Stimulated activated CD8-positive, alpha-beta memory T cell treated with anti-CD3 and anti-CD28 coated beads, Interleukin-15, amount 100 ng/mL, for 24 hours (primary cell): ENCODE measurements around the gene SHLD1.
"Not testable (repeated sequence)": the region's sequence is repeated elsewhere in the genome, so short reads cannot be mapped to it uniquely, and the experiment has no call there.

Source experiments
- DNase-seq: peaks from one replicate; pipeline ENCODE4 v3.0.0-alpha.2; 2020; ENCODE audit warnings: low read depth

Gene SHLD1

DNA sequence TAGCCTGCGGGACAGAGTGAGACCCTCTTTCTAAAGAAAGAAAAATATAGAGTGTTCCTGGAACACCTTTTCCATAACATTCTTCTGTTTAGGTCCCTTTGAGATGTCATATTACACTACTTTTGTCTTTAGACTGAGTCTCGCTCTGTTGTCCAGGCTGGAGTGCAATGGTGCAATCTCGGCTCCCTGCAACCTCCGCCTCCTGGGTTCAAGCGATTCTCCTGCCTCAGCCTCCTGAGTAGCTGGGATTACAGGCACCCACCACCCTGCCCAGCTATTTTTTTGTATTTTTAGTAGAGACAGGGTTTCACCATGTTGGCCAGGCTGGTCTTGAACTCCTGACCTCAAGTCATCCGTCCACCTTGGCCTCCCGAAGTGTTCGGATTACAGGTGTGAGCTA is 31.2 kb downstream of the SHLD1 start:
- not testable (repeated sequence) for DNase-seq

DNA sequence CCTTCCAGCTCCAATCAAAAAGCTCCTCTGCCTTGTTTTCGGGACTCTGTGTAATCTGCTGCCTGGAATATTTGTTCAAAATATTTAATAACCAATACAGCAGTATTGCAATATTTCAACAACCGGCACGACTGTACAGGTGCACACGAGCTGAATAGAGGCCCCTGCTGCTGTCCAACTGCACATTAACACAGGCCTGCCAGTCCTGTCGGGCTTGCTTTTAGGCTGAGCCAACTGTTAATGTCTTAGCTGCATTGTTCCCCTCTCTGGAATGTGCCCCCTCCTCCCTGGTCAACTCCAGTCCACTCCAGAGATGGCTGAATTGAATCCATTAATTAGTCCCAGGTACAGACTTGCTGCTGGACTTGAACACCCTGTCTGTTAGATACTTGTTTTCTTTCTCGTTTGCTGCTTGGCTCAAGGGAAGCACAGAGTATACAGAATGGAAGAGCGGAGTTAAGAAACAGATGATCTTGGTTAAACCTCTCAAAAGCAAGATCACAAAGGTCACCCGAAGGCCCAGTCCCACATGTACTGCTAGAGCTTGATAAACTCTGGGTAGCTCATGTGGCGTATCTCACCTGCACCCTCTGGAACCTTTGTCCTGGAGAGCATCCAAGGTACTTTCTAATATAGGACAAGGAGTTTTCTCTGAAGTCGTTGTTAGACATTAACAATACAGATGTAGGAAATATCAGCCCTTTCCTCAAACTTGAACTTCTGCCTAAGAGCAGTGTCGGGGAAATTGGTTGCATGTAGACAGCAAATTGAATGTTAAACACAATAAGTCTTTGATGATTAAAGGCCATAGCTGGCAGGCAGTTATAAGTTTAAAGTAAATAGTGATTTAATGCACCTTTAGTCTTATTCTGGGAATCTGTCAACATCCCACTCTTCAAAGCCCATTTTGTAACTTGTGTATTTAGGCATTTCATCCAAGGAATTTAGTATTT is 31.9 kb downstream of the SHLD1 start:
- no peak for DNase-seq

DNA sequence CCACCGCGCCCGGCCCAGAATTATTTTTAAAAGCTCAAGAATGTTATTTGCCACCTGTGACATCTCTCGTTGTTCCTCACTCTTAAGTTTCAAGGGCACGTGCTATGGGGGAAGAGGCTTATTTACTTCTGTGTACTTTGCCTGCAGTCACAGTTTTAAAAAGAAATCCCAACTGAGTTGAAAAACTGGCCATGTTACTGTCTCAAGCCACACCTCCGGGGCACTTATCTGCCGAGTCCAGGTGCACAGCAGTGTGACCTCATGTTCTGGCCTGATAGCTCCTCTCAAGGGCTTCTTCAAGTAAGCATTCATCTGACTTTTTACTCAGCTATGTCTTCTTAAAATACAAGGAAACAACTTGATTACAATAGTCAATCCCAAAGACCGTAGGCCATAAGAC is 34.5 kb downstream of the SHLD1 start:
- no peak for DNase-seq

DNA sequence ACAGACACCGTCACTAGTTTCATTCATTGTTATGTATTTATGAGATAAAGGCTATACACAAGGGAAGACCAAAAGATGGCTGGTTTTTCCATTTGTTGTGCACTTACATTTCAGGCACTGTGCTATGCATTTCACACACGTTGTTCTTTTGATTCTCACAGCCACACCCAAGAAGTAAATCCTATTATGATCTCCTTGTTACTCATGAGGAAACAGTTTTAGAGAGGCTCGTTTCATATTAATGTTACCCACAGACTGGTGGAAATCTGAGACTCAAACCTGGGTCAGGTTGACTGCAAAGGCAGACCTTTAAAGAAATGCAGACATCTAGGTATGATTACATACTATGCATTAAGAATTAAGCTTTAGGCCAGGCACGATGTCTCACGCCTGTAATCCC is 34.9 kb downstream of the SHLD1 start:
- no peak for DNase-seq

DNA sequence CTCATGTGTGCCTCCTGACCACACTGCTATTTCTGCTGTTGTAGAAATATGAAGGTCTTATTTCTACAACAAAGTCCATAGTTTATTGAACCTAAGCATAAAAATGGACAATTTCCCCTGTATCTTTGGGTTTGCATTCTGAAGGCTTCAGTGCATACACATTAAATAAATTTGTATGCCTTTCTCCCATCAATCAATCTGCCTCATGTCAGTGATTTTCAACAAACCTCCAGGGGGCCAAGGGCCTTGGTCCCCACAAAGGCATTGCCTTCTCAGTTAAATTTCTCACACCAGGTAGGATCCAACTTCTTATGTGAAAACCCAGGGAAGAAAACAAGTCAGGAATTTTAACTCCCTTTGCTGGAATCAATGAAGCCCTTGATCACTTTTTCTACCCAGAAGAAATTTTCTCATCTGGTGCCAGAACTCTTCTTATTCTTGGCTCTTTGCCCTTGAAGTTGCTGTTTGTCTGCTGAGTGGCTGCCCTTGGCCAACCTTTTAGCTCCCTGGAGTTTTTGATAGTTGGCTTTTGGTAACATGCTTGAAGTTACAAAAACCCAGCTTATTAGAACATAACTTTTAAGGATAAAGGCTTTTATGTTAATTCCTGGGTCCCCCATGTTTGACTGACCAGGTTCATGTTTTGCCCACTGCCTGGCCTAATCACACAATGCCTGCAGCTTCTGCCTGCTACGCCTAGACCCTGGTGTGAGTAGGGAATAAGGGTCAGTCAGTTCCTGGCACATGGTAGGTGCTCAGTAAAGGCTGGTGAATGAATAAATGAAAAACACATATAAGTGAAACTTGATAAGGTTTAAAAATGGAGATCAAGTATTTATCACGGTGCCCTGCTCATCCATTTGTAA is 37.0 kb downstream of the SHLD1 start:
- DNase-seq = no peak

DNA sequence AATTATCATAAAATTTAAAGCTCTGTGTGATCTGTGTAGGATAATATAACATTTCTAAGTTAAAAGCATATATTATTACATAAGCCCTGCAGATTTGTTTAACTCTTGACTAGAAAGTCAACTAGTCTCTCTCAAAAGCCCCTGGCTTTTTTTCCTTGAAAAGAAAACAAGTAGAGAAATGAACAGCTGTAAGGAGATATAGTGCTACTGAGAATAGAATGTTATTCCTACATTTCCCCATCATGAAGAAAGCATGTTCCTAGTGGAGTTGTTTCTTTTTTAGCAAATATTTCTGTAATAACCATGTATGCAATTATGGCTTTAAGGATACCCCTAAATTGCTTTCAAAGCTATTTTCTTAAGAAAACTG is 37.6 kb downstream of the SHLD1 start:
- no peak for DNase-seq

DNA sequence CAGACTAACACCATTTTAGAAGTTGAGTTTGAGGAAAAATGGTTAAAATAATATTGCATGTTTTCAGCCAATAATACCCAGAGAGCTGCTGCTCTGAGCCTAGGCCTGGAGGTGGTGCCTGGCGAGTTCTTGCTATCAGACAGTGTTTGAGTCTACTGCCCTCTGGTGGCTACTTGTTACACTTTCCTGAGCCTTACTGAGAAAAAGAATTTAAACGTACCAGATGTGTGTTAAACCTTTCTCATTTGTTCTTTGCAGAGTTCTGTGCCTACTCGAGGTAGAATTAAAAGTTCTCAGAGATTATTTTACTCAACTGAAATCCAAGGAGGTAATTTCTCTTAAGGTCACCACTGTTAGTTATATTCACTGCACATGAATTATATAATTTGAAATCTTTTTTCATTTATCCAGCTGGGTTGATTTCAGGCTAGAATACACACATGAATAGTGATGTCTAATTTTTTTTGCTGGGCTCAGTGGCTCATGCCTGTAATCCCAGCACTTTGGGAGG is 38.2 kb downstream of the SHLD1 start:
- peak; percentile 14 for DNase-seq

DNA sequence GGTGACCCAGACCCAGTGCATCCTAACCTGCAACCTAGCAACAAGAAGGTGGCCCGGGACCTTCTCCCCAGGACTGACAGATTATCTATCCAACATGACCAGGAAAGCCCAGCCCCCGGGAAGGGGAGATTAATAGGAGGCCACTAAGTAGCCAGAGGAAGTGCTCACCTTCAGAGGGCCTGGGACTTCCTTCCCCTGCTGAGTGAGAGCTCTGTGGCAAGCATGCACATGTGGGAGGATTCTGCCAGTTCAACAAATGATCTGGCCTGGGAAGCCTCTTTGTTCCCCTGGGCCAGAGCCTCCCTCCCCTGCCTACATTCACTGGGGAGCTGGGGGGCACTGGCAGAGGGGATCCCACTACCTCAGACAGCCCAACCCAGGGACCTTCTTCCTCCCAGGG is 39.6 kb downstream of the SHLD1 start:
- no peak for DNase-seq

DNA sequence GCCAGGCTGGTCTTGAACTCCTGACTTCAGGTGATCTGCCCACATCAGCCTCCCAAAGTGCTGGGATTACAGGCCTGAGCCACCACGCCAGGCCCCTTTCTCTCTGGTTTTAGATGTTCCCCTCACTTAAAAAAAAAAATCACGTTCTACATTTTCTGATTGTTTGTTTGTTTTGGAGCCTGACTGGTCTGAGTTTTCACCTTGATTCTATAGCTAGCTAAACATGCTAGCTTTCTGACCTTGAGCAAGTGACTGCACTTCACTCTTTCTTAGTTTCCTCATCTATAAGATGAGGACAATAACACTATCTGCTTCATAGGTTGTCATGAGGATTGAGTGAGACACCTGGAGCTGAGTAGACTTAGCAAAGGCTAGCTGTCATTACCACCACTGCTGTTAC is 43.7 kb downstream of the SHLD1 start:
- no peak for DNase-seq

DNA sequence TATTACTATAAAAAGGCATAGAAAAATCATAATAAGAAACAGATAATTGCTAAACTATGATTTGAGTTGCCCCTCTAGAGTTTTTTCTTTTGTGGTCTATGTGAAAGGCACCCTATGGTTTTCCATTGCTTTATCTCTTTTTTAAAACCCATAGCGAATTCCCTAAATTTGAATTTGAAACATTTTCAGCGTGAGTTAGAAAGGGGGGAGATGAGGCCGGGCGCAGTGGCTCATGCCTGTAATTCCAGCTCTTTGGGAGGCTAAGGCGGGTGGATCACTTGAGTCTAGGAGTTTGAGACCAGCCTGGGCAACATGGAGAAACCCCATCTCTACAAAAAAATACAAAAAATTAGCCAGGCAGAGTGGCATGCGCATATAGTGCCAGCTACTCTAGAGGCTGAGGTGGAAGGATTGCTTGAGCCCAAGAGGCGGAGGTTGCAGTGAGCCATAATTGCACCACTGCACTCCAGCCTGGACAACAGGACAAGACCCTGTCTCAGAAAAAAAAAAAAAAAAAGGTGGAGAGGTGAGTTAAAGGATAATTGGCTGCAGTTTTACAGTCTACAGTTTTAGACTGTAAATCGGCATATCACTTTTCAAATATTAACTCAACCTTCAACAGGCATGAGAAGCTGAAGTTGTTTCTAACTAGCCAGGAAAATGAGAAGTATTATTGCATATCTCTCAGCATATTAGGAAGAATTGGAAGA is 46.3 kb downstream of the SHLD1 start:
- DNase-seq = no peak

DNA sequence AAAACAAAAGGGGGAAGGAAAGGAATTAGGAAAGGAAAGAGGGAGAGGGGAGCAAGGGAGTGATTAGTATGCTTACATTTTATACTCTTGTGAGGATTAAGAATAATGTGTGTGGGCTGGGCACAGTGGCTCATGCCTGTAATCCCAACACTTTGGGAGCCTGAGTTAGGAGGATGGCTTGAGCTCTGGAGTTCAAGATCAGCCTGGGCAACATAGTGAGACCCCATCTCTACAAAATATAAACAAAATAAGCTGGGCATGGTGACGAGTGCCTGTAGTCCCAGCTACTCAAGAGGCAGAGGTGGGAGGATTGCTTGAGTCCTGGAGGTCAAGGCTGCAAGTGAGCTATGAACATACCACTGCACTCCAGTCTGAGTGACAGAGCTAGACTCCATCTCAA is 47.0 kb downstream of the SHLD1 start:
- no peak for DNase-seq

DNA sequence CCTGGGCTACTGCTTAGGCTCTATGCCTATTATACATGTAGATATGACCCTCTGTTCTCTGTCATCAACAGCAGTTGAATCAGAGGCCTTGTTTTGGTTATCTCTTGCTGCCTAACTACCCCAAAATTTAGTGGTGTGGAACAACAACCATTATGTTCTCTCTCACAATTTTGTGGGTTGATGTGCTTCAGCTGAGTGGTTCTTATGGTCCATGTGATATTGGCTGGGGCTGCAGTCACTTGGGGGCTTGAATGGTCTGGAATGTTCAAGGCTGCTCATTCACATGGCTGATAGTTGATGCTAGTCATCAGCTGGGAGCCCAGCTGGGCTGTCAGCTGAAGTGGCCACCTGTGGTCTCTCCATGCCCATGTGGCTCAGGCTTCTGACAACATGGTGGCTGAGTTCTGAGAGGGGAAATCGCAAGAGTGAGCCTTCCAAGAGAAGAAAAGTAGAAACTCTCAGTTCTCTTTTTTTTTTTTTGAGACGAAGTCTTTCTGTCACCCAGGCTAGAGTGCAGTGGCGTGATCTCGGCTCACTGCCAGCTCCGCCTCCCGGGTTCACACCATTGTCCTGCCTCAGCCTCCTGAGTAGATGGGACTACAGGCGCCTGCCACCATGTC is 47.8 kb downstream of the SHLD1 start:
- no peak for DNase-seq

DNA sequence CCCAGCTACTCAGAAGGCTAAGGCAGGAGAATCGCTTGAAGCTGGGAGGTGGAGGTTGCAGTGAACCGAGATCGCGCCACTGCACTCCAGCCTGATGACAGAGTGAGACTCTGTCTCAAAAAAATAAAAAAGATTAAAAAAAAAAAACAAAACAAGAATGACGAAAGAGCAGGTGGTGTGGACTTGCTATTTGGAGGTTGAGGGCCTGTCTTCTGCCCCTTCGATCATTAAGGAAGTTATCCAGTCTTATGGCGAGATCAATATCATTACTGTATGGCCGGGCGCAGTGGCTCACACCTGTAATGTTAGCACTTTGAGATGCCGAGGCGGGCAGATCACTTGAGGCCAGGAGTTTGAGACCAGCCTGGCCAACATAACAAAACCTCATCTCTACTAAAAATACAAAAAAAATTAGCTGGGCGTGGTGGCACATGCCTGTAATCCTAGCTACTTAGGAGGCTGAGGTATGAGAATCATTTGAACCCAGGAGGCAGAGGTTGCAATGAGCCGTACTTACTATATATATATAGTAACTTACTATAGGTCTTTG is 53.6 kb downstream of the SHLD1 start:
- not testable (repeated sequence) for DNase-seq

DNA sequence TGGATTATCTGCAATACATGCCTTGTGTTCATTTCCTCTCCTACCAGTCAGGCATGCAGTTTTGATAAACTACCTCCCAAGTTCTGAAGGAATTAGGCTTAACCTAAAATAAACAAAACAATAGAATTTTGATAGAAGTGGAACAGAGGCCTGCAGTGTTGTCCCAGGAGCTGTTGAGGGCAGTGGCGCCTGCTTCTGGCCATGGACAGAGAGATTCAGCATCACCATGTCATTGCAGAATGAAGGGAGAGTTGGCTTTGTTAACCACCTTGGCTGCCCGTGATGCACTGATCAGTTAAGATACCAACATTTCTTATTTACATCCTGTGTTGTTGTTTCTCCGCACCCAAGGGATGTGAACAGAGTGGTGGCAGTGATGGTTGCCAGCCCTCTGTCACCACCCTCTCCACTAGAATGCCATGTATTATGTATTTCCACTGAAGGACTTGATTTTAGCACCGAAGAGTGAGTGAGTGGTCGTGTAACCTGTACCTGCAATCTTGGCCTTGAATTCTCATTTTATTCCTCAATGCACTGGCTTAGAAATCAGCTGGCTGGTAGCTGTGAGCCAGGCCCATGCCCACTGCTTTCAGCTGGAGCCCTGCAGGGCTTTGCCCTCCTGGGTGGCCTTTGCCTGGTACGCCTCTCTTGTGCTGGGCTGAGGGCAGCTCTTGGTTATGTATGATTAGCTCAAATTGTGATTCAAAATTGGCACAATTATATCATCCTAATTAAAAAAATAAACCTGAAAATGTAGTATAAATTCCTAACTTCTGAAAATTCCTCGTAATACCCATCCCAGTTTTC is 56.5 kb downstream of the SHLD1 start:
- DNase-seq = no peak

DNA sequence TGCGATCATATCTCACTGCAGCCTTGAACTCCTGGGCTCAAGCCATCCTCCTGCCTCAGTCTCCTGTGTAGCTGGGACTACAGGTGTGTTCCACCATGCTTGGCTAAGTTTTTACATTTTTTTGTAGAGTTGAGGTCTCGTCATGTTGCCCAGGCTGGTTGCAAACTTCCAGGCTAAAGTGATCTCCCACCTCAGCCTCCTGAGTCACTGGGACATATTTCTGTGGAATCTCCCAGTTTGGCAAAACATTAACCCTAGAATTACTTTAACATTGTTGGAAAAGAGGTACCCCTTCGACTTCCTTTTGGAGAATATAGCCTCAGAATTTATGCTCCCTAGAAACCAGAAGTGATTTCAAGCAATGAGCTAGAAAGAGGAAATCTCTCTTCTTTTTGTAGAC is 57.2 kb downstream of the SHLD1 start:
- no peak for DNase-seq

DNA sequence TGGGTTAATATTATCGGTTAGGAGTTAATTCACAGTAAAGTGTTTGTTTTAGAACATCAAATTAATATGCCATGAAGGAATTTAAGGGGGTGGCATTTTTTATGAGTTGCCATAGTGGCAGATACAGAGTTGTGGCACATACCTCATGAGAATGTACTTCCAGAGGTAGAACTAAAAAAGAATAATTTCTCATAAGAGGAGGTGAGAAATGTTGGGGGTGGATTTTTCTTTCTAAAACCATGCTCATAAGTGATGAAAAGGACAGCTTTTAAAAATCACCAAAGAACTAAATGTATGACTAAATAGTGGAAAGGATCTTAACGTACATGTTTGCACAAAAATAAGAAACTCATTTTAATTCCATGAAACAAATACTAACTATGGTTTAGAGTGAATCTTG is 58.7 kb downstream of the SHLD1 start:
- DNase-seq = no peak

DNA sequence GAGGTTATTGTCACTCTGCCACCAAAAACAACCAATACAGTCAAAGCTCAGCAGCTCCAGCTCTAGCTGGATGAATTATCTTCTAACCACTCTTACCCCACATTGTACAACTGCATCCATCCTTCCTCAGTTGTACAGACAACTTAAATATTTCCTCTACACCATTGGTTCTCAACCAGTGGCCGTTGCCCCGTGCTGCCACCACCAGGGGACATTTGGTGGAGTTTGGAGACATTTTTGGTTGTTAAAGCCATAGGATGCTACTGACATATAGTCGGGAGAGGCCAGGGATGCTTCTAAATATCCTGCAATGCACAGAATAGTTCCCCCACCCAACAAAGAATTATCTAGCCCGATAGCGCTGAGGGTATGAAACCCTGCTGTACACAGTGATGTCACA is 59.3 kb downstream of the SHLD1 start:
- DNase-seq = no peak

DNA sequence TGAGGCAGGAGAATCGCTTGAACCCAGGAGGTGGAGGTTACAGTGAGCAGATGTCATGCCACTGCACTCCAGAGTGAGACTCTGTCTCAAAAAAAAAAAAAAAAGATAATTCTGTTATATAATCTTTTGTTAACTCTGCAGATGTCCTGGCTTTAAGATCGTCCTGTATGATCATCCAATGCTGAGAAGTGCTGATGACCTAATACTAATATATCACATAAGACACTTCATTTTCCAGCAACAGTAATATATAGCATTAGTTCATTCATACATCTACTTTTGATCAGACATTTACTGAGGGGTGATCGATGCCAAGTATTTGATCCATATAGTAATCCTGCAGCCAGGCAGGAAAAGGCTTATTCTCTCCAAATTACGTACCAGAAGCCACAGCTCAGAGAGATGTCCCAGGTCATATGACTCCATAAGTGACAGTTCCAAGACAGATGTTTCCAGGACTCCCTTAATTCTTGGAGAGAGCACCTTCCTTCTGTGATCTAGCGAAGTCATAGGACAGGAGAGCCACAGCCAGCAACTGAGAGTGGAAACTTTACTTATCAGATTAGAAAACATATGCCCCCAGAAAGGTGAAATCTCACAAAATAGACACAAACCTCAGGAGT is 60.7 kb downstream of the SHLD1 start:
- DNase-seq = no peak

DNA sequence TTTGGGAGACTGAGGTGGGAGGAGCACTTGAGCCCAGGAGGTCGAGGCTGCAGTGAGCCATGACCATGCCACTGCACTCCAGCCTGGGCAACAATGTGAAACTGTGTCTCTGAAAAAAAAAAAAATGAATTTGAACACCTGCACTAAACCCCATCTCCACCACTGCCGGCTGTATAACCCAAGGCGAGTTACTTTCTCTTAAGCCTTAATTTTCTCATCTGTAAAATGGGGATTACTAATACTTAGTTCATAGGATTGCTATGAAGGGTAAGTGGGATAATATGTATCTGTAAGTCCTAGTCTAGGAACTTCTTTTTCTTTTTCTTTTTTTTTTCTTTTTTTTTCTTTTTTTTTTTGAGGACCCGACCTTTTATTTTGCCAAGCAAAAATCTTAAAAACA is 61.5 kb downstream of the SHLD1 start:
- DNase-seq = no peak

DNA sequence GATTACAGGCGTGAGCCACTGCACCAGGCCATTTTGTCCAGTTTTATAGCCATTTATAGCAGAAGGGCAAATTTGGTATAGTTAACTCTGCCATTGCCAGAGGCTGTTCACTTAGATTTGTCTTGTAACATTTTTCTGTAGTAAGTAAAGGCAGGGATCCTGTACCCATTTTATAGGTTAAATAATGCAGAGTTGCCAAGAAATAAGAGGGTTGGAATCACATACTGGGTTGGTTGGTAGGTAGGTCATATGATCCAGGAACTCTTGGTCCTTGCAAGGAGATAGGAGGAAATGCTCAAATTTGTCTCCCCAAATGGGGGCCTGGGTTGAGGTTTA is 68.1 kb downstream of the SHLD1 start:
- no peak for DNase-seq
